ENCODE data around the gene BRD3. TPM values are rescaled to one million over a fixed set of nuclear protein-coding genes. Genes with fewer than 3 reads are reported as not detected.

Gene BRD3
- total RNA-seq, 1 experiment from 2014 or later = 40.7 TPM

- peaks cover 10 to 16% of the 10 kb centered on the region in 2 experiments; a peak in 2 of 4 replicates for H3K9me3 ChIP-seq (ENCODE audit: control insufficient read depth in 1 of 2, insufficient read depth in 1 of 2, low read depth in 1 of 2, low read length in 2 of 2)
- ChIA-PET POLR2A (no interaction called here), RAD21 (ENCODE audit: low non-redundant PET in 1 of 2, low total read pairs in 2 of 2, uncharacterized antibody in 2 of 2, unreplicated experiment in 2 of 2) (no interaction called here), CTCF (no interaction called here)
- no peak overlapping the region for H3K27ac ChIP-seq (ENCODE audit: low read depth, low read length)
- no peak overlapping the region for H3K4me2 ChIP-seq (ENCODE audit: low read length)
- H3K9me2 ChIP-seq (ENCODE audit: insufficient read depth) = no peaks in the 10 kb centered on the region
- no TSS peak for BruUV-seq (replicated peaks)
- H3K9ac ChIP-seq (ENCODE audit: low read length) = no peak overlapping the region
- no peaks in the 10 kb centered on the region for H3K36me3 ChIP-seq (ENCODE audit: control insufficient read depth in 1 of 2, insufficient read depth in 2 of 2, low read length in 2 of 2)
- H3K4me1 ChIP-seq (ENCODE audit: control insufficient read depth in 1 of 2, insufficient read depth in 2 of 2, low read length in 2 of 2) = no peaks in the 10 kb centered on the region
- H2AFZ ChIP-seq (ENCODE audit: low read depth, low read length, poor library complexity, severe bottlenecking) = no peak overlapping the region
- DNase-seq (ENCODE audit: low read depth, low spot score) (no peak), ATAC-seq (no peak)
- TF ChIP-seq TCF7L2 (IDR thresholded peaks at IDR 0.05; ENCODE audit: borderline replicate concordance, extremely low read depth, insufficient read depth, insufficient read length) (no peak), JUND (IDR thresholded peaks at IDR 0.05) (no peak), POLR2AphosphoS5 (IDR thresholded peaks at IDR 0.05; ENCODE audit: low read depth, low read length) (no peak), MAX (IDR thresholded peaks at IDR 0.05) (no peak), CBX3 (IDR thresholded peaks at IDR 0.05; ENCODE audit: low read depth) (no peak), POLR2A (IDR thresholded peaks at IDR 0.05; ENCODE audit: borderline replicate concordance, extremely low read depth, insufficient read depth, insufficient read length) (no peak), ELF1 (IDR thresholded peaks at IDR 0.05; ENCODE audit: borderline replicate concordance, low read depth) (no peak), YY1 (IDR thresholded peaks at IDR 0.05; ENCODE audit: extremely low read depth, insufficient replicate concordance, low read depth, low read length) (no peak), ZFX (IDR thresholded peaks at IDR 0.05) (no peak), SIN3A (IDR thresholded peaks at IDR 0.05; ENCODE audit: low read depth) (no peak)
- H4K20me1 ChIP-seq (ENCODE audit: insufficient read depth) = no peaks in the 10 kb centered on the region
- no peak overlapping the region for H3K4me3 ChIP-seq (replicated peaks in 1 of 2; ENCODE audit: low read depth in 1 of 2, low read length in 2 of 2)
- H3K27me3 ChIP-seq (ENCODE audit: insufficient read depth, low read length) = no peaks in the 10 kb centered on the region
- H3K79me2 ChIP-seq (ENCODE audit: insufficient read depth, low read length) = no peaks in the 10 kb centered on the region
- intact Hi-C loops (cut with micrococcal nuclease) = no loop called here
These were observed 57.3 kb downstream of the BRD3 start for GRCh38 chr9:134010310-134011173.

GRCh38 chr9:134007571-134007970 is 60.3 kb downstream of the BRD3 start:
- intact Hi-C loops (cut with micrococcal nuclease) = no loop called here
- H3K4me3 ChIP-seq (replicated peaks in 1 of 2; ENCODE audit: low read depth in 1 of 2, low read length in 2 of 2) = no peak overlapping the region
- POLR2A ChIA-PET = no interaction called here
- no peak overlapping the region for H3K9ac ChIP-seq (ENCODE audit: low read length)
- H3K9me2 ChIP-seq (ENCODE audit: insufficient read depth) = no peaks in the 10 kb centered on the region
- RAD21 ChIA-PET (ENCODE audit: low non-redundant PET in 1 of 2, low total read pairs in 2 of 2, uncharacterized antibody in 2 of 2, unreplicated experiment in 2 of 2) = no interaction called here
- no peaks in the 10 kb centered on the region for H3K79me2 ChIP-seq (ENCODE audit: insufficient read depth, low read length)
- no peaks in the 10 kb centered on the region for H3K4me1 ChIP-seq (ENCODE audit: control insufficient read depth in 1 of 2, insufficient read depth in 2 of 2, low read length in 2 of 2)
- H2AFZ ChIP-seq (ENCODE audit: low read depth, low read length, poor library complexity, severe bottlenecking) = no peak overlapping the region
- CTCF ChIA-PET = interaction anchor here (1.0 kb wide), 1 partner anchor 11 kb away, joined by 3 read pairs; no protein-coding TSS in a partner anchor
- H3K27me3 ChIP-seq (ENCODE audit: insufficient read depth, low read length) = no peaks in the 10 kb centered on the region
- peaks cover 6 to 12% of the 10 kb centered on the region in 2 experiments; a peak in 2 of 4 replicates for H3K9me3 ChIP-seq (ENCODE audit: control insufficient read depth in 1 of 2, insufficient read depth in 1 of 2, low read depth in 1 of 2, low read length in 2 of 2)
- DNase-seq (ENCODE audit: low read depth, low spot score) (no peak), ATAC-seq (no peak)
- no peak overlapping the region for H3K27ac ChIP-seq (ENCODE audit: low read depth, low read length)
- no peaks in the 10 kb centered on the region for H3K36me3 ChIP-seq (ENCODE audit: control insufficient read depth in 1 of 2, insufficient read depth in 2 of 2, low read length in 2 of 2)
- TF ChIP-seq RAD21 (IDR thresholded peaks at IDR 0.05; ENCODE audit: low read depth) = no peak
- H4K20me1 ChIP-seq (ENCODE audit: insufficient read depth) = no peaks in the 10 kb centered on the region
- H3K4me2 ChIP-seq (ENCODE audit: low read length) = no peak overlapping the region
- no TSS peak for BruUV-seq (replicated peaks)

All from HCT116 (cell line).